ENCODE results near the gene PRKAG2.

Gene PRKAG2

GRCh38 chr7:151645311-151645710 is 231.6 kb downstream of the PRKAG2 start:
- no peaks in the 10 kb centered on the region for H3K27me3 ChIP-seq (ENCODE audit: insufficient read depth, low read depth)
- no peaks in the 10 kb centered on the region for H3K4me1 ChIP-seq (ENCODE audit: low read depth, poor library complexity, severe bottlenecking)
- no peak overlapping the region for H3K9ac ChIP-seq
- no peak overlapping the region for H3K4me2 ChIP-seq
- no peak for TF ChIP-seq CTCF (conservative IDR thresholded peaks at IDR 0.05; ENCODE audit: low read depth, low read length)
- no peak overlapping the region for H3K27ac ChIP-seq
- H4K20me1 ChIP-seq (ENCODE audit: insufficient read depth): no peaks in the 10 kb centered on the region
- H3K79me2 ChIP-seq (ENCODE audit: insufficient read depth, low read depth): no peaks in the 10 kb centered on the region
- no peaks in the 10 kb centered on the region for H3K36me3 ChIP-seq (ENCODE audit: insufficient read depth)
- no peak overlapping the region for H3K4me3 ChIP-seq (IDR thresholded peaks at IDR 0.05; ENCODE audit: insufficient read depth, low read depth, low read length)
- no peak overlapping the region for H2AFZ ChIP-seq (ENCODE audit: low read depth)

DNA sequence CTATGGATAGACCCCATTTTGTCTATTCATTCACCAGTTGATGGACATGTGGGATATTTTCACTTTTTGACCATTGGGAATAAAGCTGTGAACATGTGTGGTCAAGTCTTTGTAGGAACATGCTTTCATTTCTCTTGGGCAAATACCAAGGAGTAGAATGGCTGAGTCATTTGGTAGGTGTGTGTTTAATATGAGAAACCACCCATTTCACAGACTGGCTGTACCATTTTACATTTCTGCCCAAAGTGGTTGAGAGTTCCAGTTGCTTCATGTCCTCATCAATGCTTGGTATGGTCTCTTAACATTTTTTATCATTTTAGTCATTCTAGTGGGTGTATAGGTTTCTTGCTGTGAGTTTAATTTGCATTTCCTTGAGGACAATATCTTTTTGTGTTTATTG is 232.4 kb downstream of the PRKAG2 start:
- H3K27ac ChIP-seq: no peak overlapping the region
- TF ChIP-seq CTCF (conservative IDR thresholded peaks at IDR 0.05; ENCODE audit: low read depth, low read length): no peak

GRCh38 chr7:151642746-151643145 is 234.2 kb downstream of the PRKAG2 start:
- H3K4me2 ChIP-seq: no peak overlapping the region
- no peak overlapping the region for H2AFZ ChIP-seq (ENCODE audit: low read depth)
- no peak overlapping the region for H3K27ac ChIP-seq
- no peak overlapping the region for H3K9ac ChIP-seq
- no peaks in the 10 kb centered on the region for H3K79me2 ChIP-seq (ENCODE audit: insufficient read depth, low read depth)
- H3K4me1 ChIP-seq (ENCODE audit: low read depth, poor library complexity, severe bottlenecking): no peaks in the 10 kb centered on the region
- no peaks in the 10 kb centered on the region for H4K20me1 ChIP-seq (ENCODE audit: insufficient read depth)
- no peak for TF ChIP-seq CTCF (conservative IDR thresholded peaks at IDR 0.05; ENCODE audit: low read depth, low read length)
- H3K36me3 ChIP-seq (ENCODE audit: insufficient read depth): no peaks in the 10 kb centered on the region
- H3K4me3 ChIP-seq (IDR thresholded peaks at IDR 0.05; ENCODE audit: insufficient read depth, low read depth, low read length): no peak overlapping the region
- no peaks in the 10 kb centered on the region for H3K27me3 ChIP-seq (ENCODE audit: insufficient read depth, low read depth)

More for the DNA sequence above, 232.4 kb downstream of the PRKAG2 start:
- Histone ChIP-seq H3K79me2 (ENCODE audit: insufficient read depth, low read depth) (no peaks in the 10 kb centered on the region), H4K20me1 (ENCODE audit: insufficient read depth) (no peaks in the 10 kb centered on the region), H3K36me3 (ENCODE audit: insufficient read depth) (no peaks in the 10 kb centered on the region), H3K27me3 (ENCODE audit: insufficient read depth, low read depth) (no peaks in the 10 kb centered on the region), H2AFZ (ENCODE audit: low read depth) (no peak overlapping the region), H3K4me1 (ENCODE audit: low read depth, poor library complexity, severe bottlenecking) (no peaks in the 10 kb centered on the region), H3K9ac (no peak overlapping the region), H3K4me3 (IDR thresholded peaks at IDR 0.05; ENCODE audit: insufficient read depth, low read depth, low read length) (no peak overlapping the region), H3K4me2 (no peak overlapping the region)

GRCh38 chr7:151641587-151641986 is 235.3 kb downstream of the PRKAG2 start:
- Histone ChIP-seq H3K27me3 (ENCODE audit: insufficient read depth, low read depth) (no peaks in the 10 kb centered on the region), H3K4me2 (no peak overlapping the region), H3K36me3 (ENCODE audit: insufficient read depth) (no peaks in the 10 kb centered on the region), H2AFZ (ENCODE audit: low read depth) (no peak overlapping the region), H3K4me3 (IDR thresholded peaks at IDR 0.05; ENCODE audit: insufficient read depth, low read depth, low read length) (no peak overlapping the region), H3K27ac (no peak overlapping the region), H4K20me1 (ENCODE audit: insufficient read depth) (no peaks in the 10 kb centered on the region), H3K79me2 (ENCODE audit: insufficient read depth, low read depth) (no peaks in the 10 kb centered on the region), H3K4me1 (ENCODE audit: low read depth, poor library complexity, severe bottlenecking) (no peaks in the 10 kb centered on the region), H3K9ac (no peak overlapping the region)
- TF ChIP-seq CTCF (conservative IDR thresholded peaks at IDR 0.05; ENCODE audit: low read depth, low read length): no peak
